Fibroblast of pulmonary artery (primary cell): ENCODE results near the gene THSD7A.

Experiments used
- DNase-seq: peaks from one replicate; pipeline ENCODE4 v3.0.0-alpha.2; 2010; ENCODE audit warnings: low read depth
- H3K4me3 ChIP-seq: replicated peaks from 2 replicates; pipeline ENCODE4 v1.5.1; 2011; ENCODE audit warnings: low read depth, mild to moderate bottlenecking, control low read depth, low read length, moderate library complexity
- CTCF ChIP-seq: IDR thresholded peaks from 2 replicates; pipeline ENCODE4 v1.5.1; 2011; ENCODE audit warnings: mild to moderate bottlenecking, control low read depth, low read length, inconsistent platforms; ENCODE audit errors: missing control alignments

The THSD7A gene

GRCh38 chr7:11730725-11731124 is 101.3 kb downstream of the THSD7A start:
- TF ChIP-seq CTCF: no peak
- no peak for DNase-seq
- no peak overlapping the region for H3K4me3 ChIP-seq

DNA sequence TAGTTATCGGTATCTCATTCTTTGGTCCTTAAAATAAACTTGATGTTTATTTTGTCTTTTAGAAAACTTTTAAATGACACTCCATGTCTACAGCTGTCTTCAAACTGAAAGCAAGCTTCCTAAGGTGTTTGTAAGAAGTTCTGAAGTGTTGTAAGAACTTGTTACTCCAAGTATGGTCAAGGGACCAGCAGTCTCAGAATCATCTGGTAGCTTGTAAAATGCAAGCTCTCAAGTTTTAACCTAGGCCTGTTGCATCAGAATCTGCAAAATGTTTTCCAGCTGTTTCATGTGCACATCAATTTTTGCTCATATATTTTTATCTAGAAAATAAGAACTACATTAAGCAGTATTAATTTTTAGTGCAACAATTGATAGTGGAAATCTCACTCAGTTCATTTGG is 104.1 kb downstream of the THSD7A start:
- no peak overlapping the region for H3K4me3 ChIP-seq
- DNase-seq: peak; percentile 29
- no peak for TF ChIP-seq CTCF

- peak; percentile 76 for DNase-seq
- H3K4me3 ChIP-seq: no peak overlapping the region
- no peak for TF ChIP-seq CTCF
Measured at GRCh38 chr7:11726794-11727155, 105.2 kb downstream of the THSD7A start.

- no peak for TF ChIP-seq CTCF
- peak; percentile 47 for DNase-seq
- H3K4me3 ChIP-seq: no peak overlapping the region
Measured at GRCh38 chr7:11726001-11726793, 105.8 kb downstream of the THSD7A start.

DNA sequence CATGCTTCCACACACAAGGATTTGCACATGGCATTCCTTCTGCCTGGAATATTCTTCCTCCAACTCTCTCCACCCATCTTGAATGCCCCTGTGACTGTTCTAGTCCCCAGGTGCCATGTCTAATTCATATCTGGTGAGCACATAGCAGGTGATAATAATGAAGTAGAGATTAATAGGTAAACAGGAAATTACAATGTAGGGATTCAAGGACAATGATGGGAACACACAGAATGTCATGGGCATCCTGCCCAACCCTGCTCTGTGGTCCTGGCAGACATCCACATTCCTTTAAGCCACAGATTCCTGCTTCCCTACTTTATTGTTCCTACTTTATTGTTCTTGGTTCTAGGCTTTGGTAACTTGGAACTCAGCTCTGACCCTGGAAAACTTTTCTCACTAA is 115.8 kb downstream of the THSD7A start:
- DNase-seq: peak; percentile 97
- H3K4me3 ChIP-seq: no peak overlapping the region
- TF ChIP-seq CTCF: no peak

DNA sequence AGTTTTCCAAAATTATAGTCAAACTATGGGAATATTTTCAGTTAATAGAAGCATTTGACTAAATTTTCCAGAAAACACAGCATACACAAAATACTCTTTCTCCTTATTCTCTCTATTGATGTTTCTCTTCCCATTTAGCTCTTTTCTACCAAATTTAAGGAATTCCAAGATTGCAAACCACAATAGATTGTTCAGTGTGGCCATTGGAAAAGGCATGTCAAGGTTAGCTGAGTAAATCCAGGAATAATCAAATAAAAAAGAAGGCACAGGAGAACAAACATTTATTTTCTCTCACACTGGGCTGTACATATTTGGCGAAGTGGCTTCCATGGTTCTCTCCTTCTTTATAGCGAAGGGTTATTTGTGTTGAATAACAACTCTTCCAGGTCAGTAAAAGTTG is 117.3 kb downstream of the THSD7A start:
- peak; percentile 29 for DNase-seq
- H3K4me3 ChIP-seq: no peak overlapping the region
- no peak for TF ChIP-seq CTCF

DNA sequence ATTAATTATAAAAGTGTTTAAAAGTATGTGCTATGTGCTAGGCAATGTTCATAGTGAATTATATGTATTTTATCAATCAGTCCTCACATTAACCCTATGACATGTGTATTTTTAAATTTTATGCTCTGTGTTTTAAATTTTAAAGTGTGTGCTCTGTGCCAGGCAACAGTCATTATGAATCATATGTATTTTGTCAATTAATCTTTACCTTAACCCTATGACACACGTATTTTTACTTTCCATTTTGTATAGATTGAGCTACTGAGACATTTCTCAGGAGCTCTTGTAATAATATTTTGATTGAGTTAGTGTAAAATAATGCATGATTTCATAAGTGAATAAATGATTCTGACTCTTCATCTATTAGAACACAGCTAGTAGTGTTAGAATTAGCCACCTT is 117.8 kb downstream of the THSD7A start:
- DNase-seq: no peak
- TF ChIP-seq CTCF: no peak
- no peak overlapping the region for H3K4me3 ChIP-seq
